K562 (cell line): ENCODE measurements around the gene LY6G5B. TPM values are rescaled to one million over a fixed set of nuclear protein-coding genes. Genes with fewer than 3 reads are reported as not detected.
A peak's percentile ranks its signal among the peaks of the same experiment; 100 is the strongest.

ENCODE experiments used
- CHD2 ChIP-seq: IDR thresholded peaks from 2 replicates; pipeline ENCODE4 v1.6.1; 2011; ENCODE audit warnings: low read depth, low read length
- ESRRA ChIP-seq: fragments of 450-650 bp; IDR thresholded peaks from 2 replicates; pipeline ENCODE4 v1.6.1; 2014; ENCODE audit warnings: low read depth, mild to moderate bottlenecking, moderate library complexity, borderline replicate concordance
- ETV1 ChIP-seq: fragments of 450-650 bp; conservative IDR thresholded peaks from 2 replicates; pipeline ENCODE4 v1.6.1; 2016; ENCODE audit warnings: missing genetic modification characterization, control low read depth, low read depth, missing compliant biosample characterization
- HEY1 ChIP-seq: fragments of 250-450 bp; sonication (Bioruptor Pico); IDR thresholded peaks from 2 replicates; pipeline ENCODE4 v1.5.0; 2020; ENCODE audit warnings: mild to moderate bottlenecking, moderate library complexity, borderline replicate concordance
- NFIC ChIP-seq: fragments of 450-650 bp; IDR thresholded peaks from 2 replicates; pipeline ENCODE4 v1.6.1; 2017; ENCODE audit warnings: mild to moderate bottlenecking, inconsistent platforms
- NR1H2 ChIP-seq: sonication (generic); formaldehyde crosslinking; IDR thresholded peaks from 2 replicates; pipeline ENCODE4 v1.4.0; 2020; ENCODE audit warnings: mild to moderate bottlenecking, missing genetic modification reagents
- PHB ChIP-seq: fragments of 250-450 bp; sonication (Bioruptor Pico); IDR thresholded peaks from 2 replicates; pipeline ENCODE4 v1.5.0; 2021
- PML ChIP-seq: IDR thresholded peaks from 2 replicates; pipeline ENCODE4 v1.6.1; 2012; ENCODE audit warnings: low read length, inconsistent platforms
- PTRF ChIP-seq: fragments of 450-650 bp; IDR thresholded peaks from 2 replicates; pipeline ENCODE4 v1.6.1; 2016; ENCODE audit warnings: mild to moderate bottlenecking, missing genetic modification characterization, missing compliant biosample characterization
- SMARCC2 ChIP-seq: fragments of 450-650 bp; IDR thresholded peaks from 2 replicates; pipeline ENCODE4 v1.6.1; 2017; ENCODE audit warnings: antibody characterized with exemption, moderate library complexity, mild to moderate bottlenecking, low read depth
- TAF15 ChIP-seq: fragments of 200-400 bp; formaldehyde crosslinking; IDR thresholded peaks from 2 replicates; pipeline ENCODE4 v1.6.1; 2017; ENCODE audit warnings: mild to moderate bottlenecking, low read depth, low read length, moderate library complexity
- TEAD1 ChIP-seq, 2 experiments: fragments of 450-650 bp in 1 of 2; sonication (generic) in 1 of 2; formaldehyde crosslinking; IDR thresholded peaks; 2 replicates each; pipeline versions ENCODE4 v1.4.0 to v1.8.0; 2020 to 2022; ENCODE audit warnings: mild to moderate bottlenecking in 2 of 2, missing genetic modification reagents in 1 of 2
- U2AF2 ChIP-seq: fragments of 200-400 bp; formaldehyde crosslinking; optimal IDR thresholded peaks from 2 replicates; pipeline ENCODE3; 2017; ENCODE audit warnings: low read depth, mild to moderate bottlenecking, low read length
- XRCC4 ChIP-seq: IDR thresholded peaks from one replicate; pipeline ENCODE4 v1.6.1; 2011; ENCODE audit not compliant: insufficient read depth, insufficient read length; ENCODE audit errors: extremely low read depth
- ZNF134 ChIP-seq: fragments of 250-450 bp; sonication (Bioruptor Pico); conservative IDR thresholded peaks from 2 replicates; pipeline ENCODE4 v1.4.0; 2020
- ZNF146 ChIP-seq: IDR thresholded peaks from one replicate; pipeline ENCODE4 v1.6.1; 2018; ENCODE audit warnings: missing compliant biosample characterization; ENCODE audit not compliant: unreplicated experiment
- ZNF239 ChIP-seq: fragments of 250-450 bp; sonication (Bioruptor Pico); IDR thresholded peaks from 2 replicates; pipeline ENCODE4 v1.4.0; 2020; ENCODE audit warnings: mild to moderate bottlenecking
- polyA plus RNA-seq, 8 experiments: library from polyadenylated mRNA; depleted of rRNA in 4 of 8; stranded (reverse) in 5 of 8; unstranded in 3 of 8; fragments of >200 nt; fragmentation: Nextera tagmentation in 2 of 8; fragmentation: Illumina TruSeq in 1 of 8; extraction: Ambion mirVana in 2 of 8; extraction: Trizol in 1 of 8; gene quantifications; 2 replicates each; pipeline versions ENCODE4 v1.2.1 to v1.2.3, GENCODE V29; 2011 to 2014; ENCODE audit warnings: inconsistent platforms in 1 of 8, missing spikeins in 1 of 8
- total RNA-seq, 7 experiments: library from RNA; depleted of rRNA in 6 of 7; stranded (reverse); fragments of >200 nt in 6 of 7; fragmentation: Illumina TruSeq in 2 of 7; extraction: Trizol in 2 of 7; gene quantifications; 2 replicates each; pipeline versions ENCODE4 v1.2.1 to v1.2.3, GENCODE V29; 2011 to 2021; ENCODE audit warnings: low replicate concordance in 1 of 7
- TF ChIP-seq, protein P1 (sequence below): IDR thresholded peaks from 2 replicates; pipeline ENCODE4 v1.6.1; 2016; ENCODE audit warnings: missing genetic modification characterization, missing compliant biosample characterization
- TF ChIP-seq, protein P2 (sequence below), 2 experiments: fragments of 450-650 bp; formaldehyde crosslinking in 1 of 2; IDR thresholded peaks; 2 replicates each; pipeline versions ENCODE4 v1.4.0 to v1.6.1; 2014 to 2020; ENCODE audit warnings: mild to moderate bottlenecking in 2 of 2, borderline replicate concordance in 1 of 2, low read depth in 1 of 2

Gene LY6G5B
- total and polyA plus RNA-seq, 9 of the 15 experiments (the other 6 are each of a cell fraction or from before 2014, with no cell fraction given), result 6.0 to 27.0 (median 7.5) TPM

DNA sequence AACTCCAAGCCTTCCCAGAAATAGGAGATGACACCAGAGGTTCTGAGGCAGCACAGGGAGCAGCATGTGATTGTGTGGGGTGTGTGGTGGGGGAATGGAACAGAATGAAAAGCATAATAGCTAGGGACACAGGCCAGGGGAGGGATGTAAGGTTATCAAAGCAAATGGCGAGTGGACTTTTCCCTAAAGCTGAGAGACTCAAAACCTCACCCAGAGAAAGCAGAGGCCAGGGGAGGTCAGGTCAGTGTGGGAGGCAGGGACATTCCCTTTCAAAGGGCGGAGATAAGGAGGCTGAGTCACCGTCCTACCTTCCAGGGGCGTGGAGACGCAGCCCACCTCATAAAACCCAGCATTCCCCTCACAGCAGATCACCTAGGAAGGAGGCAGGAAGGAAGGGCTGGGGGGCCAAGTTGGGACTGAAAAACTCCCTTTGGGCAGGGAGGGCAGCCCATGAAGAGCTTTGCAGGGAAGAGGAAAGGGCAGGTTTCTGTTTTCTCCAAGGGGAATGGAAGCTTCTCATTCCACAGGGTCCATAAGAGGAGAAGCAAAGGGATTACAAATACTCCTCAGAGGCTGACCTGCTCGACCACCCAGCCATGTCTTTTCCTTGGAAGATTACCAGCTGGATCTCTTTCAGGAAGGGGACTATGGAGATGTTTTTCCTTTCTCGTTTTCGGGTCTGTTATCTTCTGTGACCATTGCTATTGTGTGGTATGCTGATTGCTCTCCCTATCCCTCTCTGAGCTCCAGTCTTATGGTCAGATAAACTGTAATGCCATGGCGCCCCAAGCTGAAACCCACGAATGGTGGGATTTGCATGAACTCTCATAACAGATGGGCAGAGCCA lies 20.7 kb downstream of the LY6G5B start (continued):
- TF ChIP-seq TEAD1 (CRISPR knock-in tag; IDR thresholded peaks at IDR 0.05) (peak in 1 of 2 experiments; percentile 88; a peak in 3 of 4 replicates), NR1H2 (no peak), ZNF146 (no peak), ZNF134 (no peak), ETV1 (tag) (peak; percentile 53), SMARCC2 (peak; percentile 99), NFIC (peak; percentile 70), PML (peak; percentile 67), TAF15 (no peak), ZNF239 (no peak), XRCC4 (no peak), ESRRA (peak; percentile 88), HEY1 (CRISPR knock-in tag) (0 out of 2 replicates have a peak, but pooled peaks have one; percentile 26), CHD2 (peak; percentile 51; the same call in 1 of the 2 replicates), PTRF (peak; percentile 7; the same call in 1 of the 2 replicates), U2AF2 (no peak), PHB (CRISPR knock-in tag) (no peak)
- TF ChIP-seq, protein P1, sequence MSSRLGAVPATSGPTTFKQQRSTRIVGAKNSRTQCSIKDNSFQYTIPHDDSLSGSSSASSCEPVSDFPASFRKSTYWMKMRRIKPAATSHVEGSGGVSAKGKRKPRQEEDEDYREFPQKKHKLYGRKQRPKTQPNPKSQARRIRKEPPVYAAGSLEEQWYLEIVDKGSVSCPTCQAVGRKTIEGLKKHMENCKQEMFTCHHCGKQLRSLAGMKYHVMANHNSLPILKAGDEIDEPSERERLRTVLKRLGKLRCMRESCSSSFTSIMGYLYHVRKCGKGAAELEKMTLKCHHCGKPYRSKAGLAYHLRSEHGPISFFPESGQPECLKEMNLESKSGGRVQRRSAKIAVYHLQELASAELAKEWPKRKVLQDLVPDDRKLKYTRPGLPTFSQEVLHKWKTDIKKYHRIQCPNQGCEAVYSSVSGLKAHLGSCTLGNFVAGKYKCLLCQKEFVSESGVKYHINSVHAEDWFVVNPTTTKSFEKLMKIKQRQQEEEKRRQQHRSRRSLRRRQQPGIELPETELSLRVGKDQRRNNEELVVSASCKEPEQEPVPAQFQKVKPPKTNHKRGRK (tag), result no peak
- TF ChIP-seq, protein P2, sequence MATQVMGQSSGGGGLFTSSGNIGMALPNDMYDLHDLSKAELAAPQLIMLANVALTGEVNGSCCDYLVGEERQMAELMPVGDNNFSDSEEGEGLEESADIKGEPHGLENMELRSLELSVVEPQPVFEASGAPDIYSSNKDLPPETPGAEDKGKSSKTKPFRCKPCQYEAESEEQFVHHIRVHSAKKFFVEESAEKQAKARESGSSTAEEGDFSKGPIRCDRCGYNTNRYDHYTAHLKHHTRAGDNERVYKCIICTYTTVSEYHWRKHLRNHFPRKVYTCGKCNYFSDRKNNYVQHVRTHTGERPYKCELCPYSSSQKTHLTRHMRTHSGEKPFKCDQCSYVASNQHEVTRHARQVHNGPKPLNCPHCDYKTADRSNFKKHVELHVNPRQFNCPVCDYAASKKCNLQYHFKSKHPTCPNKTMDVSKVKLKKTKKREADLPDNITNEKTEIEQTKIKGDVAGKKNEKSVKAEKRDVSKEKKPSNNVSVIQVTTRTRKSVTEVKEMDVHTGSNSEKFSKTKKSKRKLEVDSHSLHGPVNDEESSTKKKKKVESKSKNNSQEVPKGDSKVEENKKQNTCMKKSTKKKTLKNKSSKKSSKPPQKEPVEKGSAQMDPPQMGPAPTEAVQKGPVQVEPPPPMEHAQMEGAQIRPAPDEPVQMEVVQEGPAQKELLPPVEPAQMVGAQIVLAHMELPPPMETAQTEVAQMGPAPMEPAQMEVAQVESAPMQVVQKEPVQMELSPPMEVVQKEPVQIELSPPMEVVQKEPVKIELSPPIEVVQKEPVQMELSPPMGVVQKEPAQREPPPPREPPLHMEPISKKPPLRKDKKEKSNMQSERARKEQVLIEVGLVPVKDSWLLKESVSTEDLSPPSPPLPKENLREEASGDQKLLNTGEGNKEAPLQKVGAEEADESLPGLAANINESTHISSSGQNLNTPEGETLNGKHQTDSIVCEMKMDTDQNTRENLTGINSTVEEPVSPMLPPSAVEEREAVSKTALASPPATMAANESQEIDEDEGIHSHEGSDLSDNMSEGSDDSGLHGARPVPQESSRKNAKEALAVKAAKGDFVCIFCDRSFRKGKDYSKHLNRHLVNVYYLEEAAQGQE (IDR thresholded peaks at IDR 0.05; ENCODE audit: borderline replicate concordance), result peak; percentile 59; the same call in 1 of the 2 replicates
- TF ChIP-seq, protein P2 (CRISPR knock-in tag; IDR thresholded peaks at IDR 0.05; ENCODE audit: low read depth), result 0 out of 2 replicates have a peak, but pooled peaks have one; percentile 8
